Hepatocyte (in vitro differentiated cells): ENCODE data around the gene C1QTNF2. TPM values are rescaled to one million over a fixed set of nuclear protein-coding genes. Genes with fewer than 3 reads are reported as not detected.

Experiments used
- DNase-seq: peaks from one replicate; pipeline ENCODE4 v3.0.0-alpha.2; 2016; ENCODE audit warnings: low spot score
- H2AFZ ChIP-seq: fragments of 200-600 bp; sonication (generic); 2 replicates; pipeline ENCODE4 v1.6.0; 2016; ENCODE audit warnings: antibody characterized with exemption, mild to moderate bottlenecking
- H3K27ac ChIP-seq: fragments of 200-600 bp; sonication (generic); 2 replicates; pipeline ENCODE4 v1.5.1; 2016; ENCODE audit warnings: mild to moderate bottlenecking
- H3K27me3 ChIP-seq: fragments of 200-600 bp; sonication (generic); 2 replicates; pipeline ENCODE4 v1.6.1; 2016
- H3K36me3 ChIP-seq: fragments of 200-600 bp; sonication (generic); replicated peaks from 2 replicates; pipeline ENCODE4 v1.5.1; 2016; ENCODE audit warnings: low read depth; ENCODE audit not compliant: insufficient read depth
- H3K4me1 ChIP-seq: fragments of 200-600 bp; sonication (generic); 2 replicates; pipeline ENCODE4 v1.5.1; 2016; ENCODE audit warnings: mild to moderate bottlenecking, moderate library complexity; ENCODE audit not compliant: insufficient read depth
- H3K4me2 ChIP-seq: fragments of 200-600 bp; sonication (generic); 2 replicates; pipeline ENCODE4 v1.6.0; 2016
- H3K4me3 ChIP-seq: fragments of 200-600 bp; sonication (generic); 2 replicates; pipeline ENCODE4 v1.5.1; 2016; ENCODE audit warnings: mild to moderate bottlenecking
- H3K79me2 ChIP-seq: fragments of 200-600 bp; sonication (generic); 2 replicates; pipeline ENCODE4 v1.6.0; 2017; ENCODE audit warnings: mild to moderate bottlenecking
- H3K9me2 ChIP-seq: fragments of 200-600 bp; sonication (generic); replicated peaks from 2 replicates; pipeline ENCODE4 v1.6.0; 2017; ENCODE audit warnings: mild to moderate bottlenecking; ENCODE audit not compliant: insufficient read depth
- H3K9me3 ChIP-seq: fragments of 200-600 bp; sonication (generic); 2 replicates; pipeline ENCODE4 v1.5.1; 2016; ENCODE audit warnings: low read depth, mild to moderate bottlenecking
- H4K20me1 ChIP-seq: fragments of 200-600 bp; sonication (generic); 2 replicates; pipeline ENCODE4 v1.6.0; 2016; ENCODE audit warnings: mild to moderate bottlenecking; ENCODE audit not compliant: insufficient read depth, poor library complexity, severe bottlenecking
- CTCF ChIP-seq: fragments of 200-600 bp; sonication (generic); IDR thresholded peaks from 2 replicates; pipeline ENCODE4 v1.5.1; 2016; ENCODE audit warnings: antibody characterized with exemption, mild to moderate bottlenecking; ENCODE audit not compliant: poor library complexity
- EZH2 ChIP-seq: fragments of 200-600 bp; sonication (generic); IDR thresholded peaks from 2 replicates; pipeline ENCODE4 v1.6.1; 2016; ENCODE audit warnings: antibody characterized with exemption, mild to moderate bottlenecking, borderline replicate concordance
- EZH2phosphoT487 ChIP-seq: fragments of 200-600 bp; sonication (generic); IDR thresholded peaks from one replicate; pipeline ENCODE4 v1.6.1; 2018; ENCODE audit warnings: antibody characterized with exemption, mild to moderate bottlenecking, low read depth, moderate library complexity; ENCODE audit not compliant: unreplicated experiment, severe bottlenecking
- WGBS: methylation state at CpG from one replicate; pipeline ENCODE4 v1.1.6; 2016; ENCODE audit warnings: low lambda C conversion rate; ENCODE audit errors: missing lambda C conversion rate; 5-methylcytosine and 5-hydroxymethylcytosine counted together
- polyA plus RNA-seq: library from polyadenylated mRNA; unstranded; fragments of >200 nt; fragmentation: Nextera tagmentation; extraction: Ambion mirVana; gene quantifications from 2 replicates; pipeline ENCODE4 v1.2.1, GENCODE V29; 2016
- total RNA-seq: library from RNA; depleted of rRNA; stranded (reverse); fragments of >200 nt; gene quantifications from 2 replicates; pipeline ENCODE4 v1.2.3, GENCODE V29; 2014

Gene C1QTNF2
- total and polyA plus RNA-seq, 2 experiments from 2014 or later, result 1.5 to 3.0 TPM

GRCh38 chr5:160325716-160326115, 44.7 kb downstream of the C1QTNF2 start:
- no peaks in the 10 kb centered on the region for H4K20me1 ChIP-seq
- no peaks in the 10 kb centered on the region for H3K9me2 ChIP-seq
- no peaks in the 10 kb centered on the region for H3K36me3 ChIP-seq
- H3K4me3 ChIP-seq, result no peak overlapping the region
- 74% methylated on average over 2 of the region's 2 CpGs for WGBS
- no peak overlapping the region for H2AFZ ChIP-seq
- no peaks in the 10 kb centered on the region for H3K79me2 ChIP-seq
- H3K4me2 ChIP-seq, result no peak overlapping the region
- DNase-seq, result no peak
- no peaks in the 10 kb centered on the region for H3K27me3 ChIP-seq
- H3K4me1 ChIP-seq, result no peaks in the 10 kb centered on the region
- no peak overlapping the region for H3K27ac ChIP-seq
- no peaks in the 10 kb centered on the region for H3K9me3 ChIP-seq
- TF ChIP-seq EZH2 (no peak), EZH2phosphoT487 (no peak), CTCF (no peak)

GRCh38 chr5:160324886-160325285, 45.5 kb downstream of the C1QTNF2 start:
- H3K27ac ChIP-seq, result no peak overlapping the region
- H4K20me1 ChIP-seq, result no peaks in the 10 kb centered on the region
- H3K79me2 ChIP-seq, result no peaks in the 10 kb centered on the region
- no peak for DNase-seq
- no peaks in the 10 kb centered on the region for H3K27me3 ChIP-seq
- no peaks in the 10 kb centered on the region for H3K36me3 ChIP-seq
- H3K4me2 ChIP-seq, result no peak overlapping the region
- H2AFZ ChIP-seq, result no peak overlapping the region
- TF ChIP-seq CTCF (no peak), EZH2 (no peak), EZH2phosphoT487 (no peak)
- H3K9me2 ChIP-seq, result no peaks in the 10 kb centered on the region
- no peaks in the 10 kb centered on the region for H3K9me3 ChIP-seq
- H3K4me1 ChIP-seq, result no peaks in the 10 kb centered on the region
- H3K4me3 ChIP-seq, result no peak overlapping the region
- WGBS, result 73% methylated on average over 2 of the region's 2 CpGs

GRCh38 chr5:160318409-160318808, 52.0 kb downstream of the C1QTNF2 start:
- Histone ChIP-seq H3K4me1 (peaks cover 6% of the 10 kb centered on the region), H3K79me2 (no peaks in the 10 kb centered on the region), H3K9me2 (no peaks in the 10 kb centered on the region), H3K36me3 (no peaks in the 10 kb centered on the region), H2AFZ (no peak overlapping the region), H3K9me3 (no peaks in the 10 kb centered on the region), H3K27me3 (no peaks in the 10 kb centered on the region), H4K20me1 (no peaks in the 10 kb centered on the region), H3K27ac (no peak overlapping the region), H3K4me2 (no peak overlapping the region), H3K4me3 (no peak overlapping the region)
- TF ChIP-seq CTCF (no peak), EZH2 (no peak), EZH2phosphoT487 (no peak)
- over 99% methylated on average over 4 of the region's 4 CpGs for WGBS
- no peak for DNase-seq

- Histone ChIP-seq H3K9me2 (no peaks in the 10 kb centered on the region), H3K4me3 (no peak overlapping the region), H3K4me1 (peaks cover 6% of the 10 kb centered on the region), H3K27ac (peak overlapping the region; percentile 49), H3K27me3 (no peaks in the 10 kb centered on the region), H3K36me3 (no peaks in the 10 kb centered on the region), H2AFZ (no peak overlapping the region), H4K20me1 (no peaks in the 10 kb centered on the region), H3K79me2 (no peaks in the 10 kb centered on the region), H3K4me2 (no peak overlapping the region), H3K9me3 (no peaks in the 10 kb centered on the region)
- TF ChIP-seq EZH2 (no peak), EZH2phosphoT487 (no peak), CTCF (no peak)
- no peak for DNase-seq
- 50% methylated on average over 5 of the region's 5 CpGs for WGBS
These were observed 53.0 kb downstream of the C1QTNF2 start for GRCh38 chr5:160317434-160317833.
